Measurements from ENCODE around the gene PPP5C. TPM values are rescaled to one million over a fixed set of nuclear protein-coding genes. Genes with fewer than 3 reads are reported as not detected.

Gene PPP5C
- total and polyA plus RNA-seq, 2 of the 13 experiments (the other 11 are each of a cell fraction or from before 2014, with no cell fraction given) = 41.6 to 67.9 TPM

DNA sequence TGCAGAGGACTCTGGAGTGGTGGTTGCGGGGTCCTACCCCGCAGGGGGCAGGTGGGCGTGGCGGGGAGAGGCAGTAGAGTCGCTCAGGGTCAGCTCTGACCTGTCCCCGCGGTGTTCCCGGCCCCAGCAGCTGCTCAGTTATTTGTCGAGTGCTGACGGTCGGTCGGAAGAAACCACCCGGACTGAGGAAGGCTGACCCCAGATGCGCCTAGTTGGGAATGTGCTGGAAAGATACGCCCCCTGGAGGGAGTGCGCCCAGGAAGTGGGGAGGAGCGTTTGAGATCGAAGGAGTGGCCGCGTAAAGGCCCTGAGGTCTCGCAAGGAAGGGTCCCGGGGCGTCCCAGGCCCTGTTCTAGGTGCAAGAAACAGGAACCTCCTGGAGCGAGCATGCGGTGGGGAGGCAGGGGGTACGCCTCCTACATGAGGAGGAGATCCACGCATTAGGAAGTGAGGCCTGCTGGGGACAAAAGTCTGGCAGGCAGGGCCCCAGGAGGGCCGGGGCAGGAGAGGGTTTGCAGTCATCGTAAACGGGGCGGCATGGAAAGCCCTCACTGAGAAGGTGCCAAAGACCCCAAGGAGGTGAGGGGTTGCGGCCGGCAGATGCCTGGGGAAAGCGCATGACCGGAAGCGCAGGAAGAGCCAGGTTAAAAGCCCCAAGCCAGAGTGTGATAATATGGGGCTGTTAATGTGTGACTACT, 57.3 kb downstream of the PPP5C start (continued):
- TF ChIP-seq, protein P1, sequence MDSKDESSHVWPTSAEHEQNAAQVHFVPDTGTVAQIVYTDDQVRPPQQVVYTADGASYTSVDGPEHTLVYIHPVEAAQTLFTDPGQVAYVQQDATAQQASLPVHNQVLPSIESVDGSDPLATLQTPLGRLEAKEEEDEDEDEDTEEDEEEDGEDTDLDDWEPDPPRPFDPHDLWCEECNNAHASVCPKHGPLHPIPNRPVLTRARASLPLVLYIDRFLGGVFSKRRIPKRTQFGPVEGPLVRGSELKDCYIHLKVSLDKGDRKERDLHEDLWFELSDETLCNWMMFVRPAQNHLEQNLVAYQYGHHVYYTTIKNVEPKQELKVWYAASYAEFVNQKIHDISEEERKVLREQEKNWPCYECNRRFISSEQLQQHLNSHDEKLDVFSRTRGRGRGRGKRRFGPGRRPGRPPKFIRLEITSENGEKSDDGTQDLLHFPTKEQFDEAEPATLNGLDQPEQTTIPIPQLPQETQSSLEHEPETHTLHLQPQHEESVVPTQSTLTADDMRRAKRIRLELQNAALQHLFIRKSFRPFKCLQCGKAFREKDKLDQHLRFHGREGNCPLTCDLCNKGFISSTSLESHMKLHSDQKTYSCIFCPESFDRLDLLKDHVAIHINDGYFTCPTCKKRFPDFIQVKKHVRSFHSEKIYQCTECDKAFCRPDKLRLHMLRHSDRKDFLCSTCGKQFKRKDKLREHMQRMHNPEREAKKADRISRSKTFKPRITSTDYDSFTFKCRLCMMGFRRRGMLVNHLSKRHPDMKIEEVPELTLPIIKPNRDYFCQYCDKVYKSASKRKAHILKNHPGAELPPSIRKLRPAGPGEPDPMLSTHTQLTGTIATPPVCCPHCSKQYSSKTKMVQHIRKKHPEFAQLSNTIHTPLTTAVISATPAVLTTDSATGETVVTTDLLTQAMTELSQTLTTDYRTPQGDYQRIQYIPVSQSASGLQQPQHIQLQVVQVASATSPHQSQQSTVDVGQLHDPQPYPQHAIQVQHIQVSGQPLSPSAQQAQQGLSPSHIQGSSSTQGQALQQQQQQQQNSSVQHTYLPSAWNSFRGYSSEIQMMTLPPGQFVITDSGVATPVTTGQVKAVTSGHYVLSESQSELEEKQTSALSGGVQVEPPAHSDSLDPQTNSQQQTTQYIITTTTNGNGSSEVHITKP (CRISPR knock-in tag; IDR thresholded peaks at IDR 0.05; ENCODE audit: low read depth) = peak; percentile 75; the same call in 1 of the 2 replicates
- TF ChIP-seq BRD4 (CRISPR knock-in tag; IDR thresholded peaks at IDR 0.05) = 0 out of 2 replicates have a peak, but pooled peaks have one; percentile 40
- no peak; the same call in 1 of the 2 replicates for TF ChIP-seq MZF1 (CRISPR knock-in tag; IDR thresholded peaks at IDR 0.05; ENCODE audit: borderline replicate concordance)
- TF ChIP-seq ZNF329 (CRISPR knock-in tag; IDR thresholded peaks at IDR 0.05; ENCODE audit: low read depth) = peak; percentile 70; the same call in 1 of the 2 replicates
- TF ChIP-seq FOXP1 (IDR thresholded peaks at IDR 0.05) = no peak
- no peak for TF ChIP-seq FOXP1 (CRISPR knock-in tag; IDR thresholded peaks at IDR 0.05)
- no peak for TF ChIP-seq ZNF136 (CRISPR knock-in tag; IDR thresholded peaks at IDR 0.05; ENCODE audit: low read depth)
- TF ChIP-seq, protein P2, sequence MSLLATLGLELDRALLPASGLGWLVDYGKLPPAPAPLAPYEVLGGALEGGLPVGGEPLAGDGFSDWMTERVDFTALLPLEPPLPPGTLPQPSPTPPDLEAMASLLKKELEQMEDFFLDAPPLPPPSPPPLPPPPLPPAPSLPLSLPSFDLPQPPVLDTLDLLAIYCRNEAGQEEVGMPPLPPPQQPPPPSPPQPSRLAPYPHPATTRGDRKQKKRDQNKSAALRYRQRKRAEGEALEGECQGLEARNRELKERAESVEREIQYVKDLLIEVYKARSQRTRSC (CRISPR knock-in tag; IDR thresholded peaks at IDR 0.05; ENCODE audit: low read depth) = peak; percentile 2; the same call in 1 of the 2 replicates
- TF ChIP-seq, protein P3, sequence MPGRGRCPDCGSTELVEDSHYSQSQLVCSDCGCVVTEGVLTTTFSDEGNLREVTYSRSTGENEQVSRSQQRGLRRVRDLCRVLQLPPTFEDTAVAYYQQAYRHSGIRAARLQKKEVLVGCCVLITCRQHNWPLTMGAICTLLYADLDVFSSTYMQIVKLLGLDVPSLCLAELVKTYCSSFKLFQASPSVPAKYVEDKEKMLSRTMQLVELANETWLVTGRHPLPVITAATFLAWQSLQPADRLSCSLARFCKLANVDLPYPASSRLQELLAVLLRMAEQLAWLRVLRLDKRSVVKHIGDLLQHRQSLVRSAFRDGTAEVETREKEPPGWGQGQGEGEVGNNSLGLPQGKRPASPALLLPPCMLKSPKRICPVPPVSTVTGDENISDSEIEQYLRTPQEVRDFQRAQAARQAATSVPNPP (CRISPR knock-in tag; IDR thresholded peaks at IDR 0.05) = 0 out of 2 replicates have a peak, but pooled peaks have one; percentile 26
- TF ChIP-seq, protein P4, sequence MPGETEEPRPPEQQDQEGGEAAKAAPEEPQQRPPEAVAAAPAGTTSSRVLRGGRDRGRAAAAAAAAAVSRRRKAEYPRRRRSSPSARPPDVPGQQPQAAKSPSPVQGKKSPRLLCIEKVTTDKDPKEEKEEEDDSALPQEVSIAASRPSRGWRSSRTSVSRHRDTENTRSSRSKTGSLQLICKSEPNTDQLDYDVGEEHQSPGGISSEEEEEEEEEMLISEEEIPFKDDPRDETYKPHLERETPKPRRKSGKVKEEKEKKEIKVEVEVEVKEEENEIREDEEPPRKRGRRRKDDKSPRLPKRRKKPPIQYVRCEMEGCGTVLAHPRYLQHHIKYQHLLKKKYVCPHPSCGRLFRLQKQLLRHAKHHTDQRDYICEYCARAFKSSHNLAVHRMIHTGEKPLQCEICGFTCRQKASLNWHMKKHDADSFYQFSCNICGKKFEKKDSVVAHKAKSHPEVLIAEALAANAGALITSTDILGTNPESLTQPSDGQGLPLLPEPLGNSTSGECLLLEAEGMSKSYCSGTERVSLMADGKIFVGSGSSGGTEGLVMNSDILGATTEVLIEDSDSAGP (CRISPR knock-in tag; IDR thresholded peaks at IDR 0.05; ENCODE audit: borderline replicate concordance) = peak; percentile 81; the same call in 1 of the 2 replicates
- TF ChIP-seq, protein P5, sequence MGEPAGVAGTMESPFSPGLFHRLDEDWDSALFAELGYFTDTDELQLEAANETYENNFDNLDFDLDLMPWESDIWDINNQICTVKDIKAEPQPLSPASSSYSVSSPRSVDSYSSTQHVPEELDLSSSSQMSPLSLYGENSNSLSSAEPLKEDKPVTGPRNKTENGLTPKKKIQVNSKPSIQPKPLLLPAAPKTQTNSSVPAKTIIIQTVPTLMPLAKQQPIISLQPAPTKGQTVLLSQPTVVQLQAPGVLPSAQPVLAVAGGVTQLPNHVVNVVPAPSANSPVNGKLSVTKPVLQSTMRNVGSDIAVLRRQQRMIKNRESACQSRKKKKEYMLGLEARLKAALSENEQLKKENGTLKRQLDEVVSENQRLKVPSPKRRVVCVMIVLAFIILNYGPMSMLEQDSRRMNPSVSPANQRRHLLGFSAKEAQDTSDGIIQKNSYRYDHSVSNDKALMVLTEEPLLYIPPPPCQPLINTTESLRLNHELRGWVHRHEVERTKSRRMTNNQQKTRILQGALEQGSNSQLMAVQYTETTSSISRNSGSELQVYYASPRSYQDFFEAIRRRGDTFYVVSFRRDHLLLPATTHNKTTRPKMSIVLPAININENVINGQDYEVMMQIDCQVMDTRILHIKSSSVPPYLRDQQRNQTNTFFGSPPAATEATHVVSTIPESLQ (CRISPR knock-in tag; conservative IDR thresholded peaks at IDR 0.05) = 0 out of 2 replicates have a peak, but pooled peaks have one; percentile 54
- 0 out of 2 replicates have a peak, but pooled peaks have one; percentile 50 for TF ChIP-seq ZFP82 (CRISPR knock-in tag; IDR thresholded peaks at IDR 0.05; ENCODE audit: borderline replicate concordance)
- TF ChIP-seq ZNF629 (CRISPR knock-in tag; conservative IDR thresholded peaks at IDR 0.05) = no peak
- no peak for TF ChIP-seq NFE2L1 (CRISPR knock-in tag; IDR thresholded peaks at IDR 0.05; ENCODE audit: borderline replicate concordance)
- TF ChIP-seq, protein P6, sequence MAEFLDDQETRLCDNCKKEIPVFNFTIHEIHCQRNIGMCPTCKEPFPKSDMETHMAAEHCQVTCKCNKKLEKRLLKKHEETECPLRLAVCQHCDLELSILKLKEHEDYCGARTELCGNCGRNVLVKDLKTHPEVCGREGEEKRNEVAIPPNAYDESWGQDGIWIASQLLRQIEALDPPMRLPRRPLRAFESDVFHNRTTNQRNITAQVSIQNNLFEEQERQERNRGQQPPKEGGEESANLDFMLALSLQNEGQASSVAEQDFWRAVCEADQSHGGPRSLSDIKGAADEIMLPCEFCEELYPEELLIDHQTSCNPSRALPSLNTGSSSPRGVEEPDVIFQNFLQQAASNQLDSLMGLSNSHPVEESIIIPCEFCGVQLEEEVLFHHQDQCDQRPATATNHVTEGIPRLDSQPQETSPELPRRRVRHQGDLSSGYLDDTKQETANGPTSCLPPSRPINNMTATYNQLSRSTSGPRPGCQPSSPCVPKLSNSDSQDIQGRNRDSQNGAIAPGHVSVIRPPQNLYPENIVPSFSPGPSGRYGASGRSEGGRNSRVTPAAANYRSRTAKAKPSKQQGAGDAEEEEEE (CRISPR knock-in tag; IDR thresholded peaks at IDR 0.05; ENCODE audit: borderline replicate concordance) = peak; percentile 35; the same call in 1 of the 2 replicates
- 0 out of 2 replicates have a peak, but pooled peaks have one; percentile 30 for TF ChIP-seq KDM4B (CRISPR knock-in tag; IDR thresholded peaks at IDR 0.05)
- TF ChIP-seq ZBTB42 (CRISPR knock-in tag; IDR thresholded peaks at IDR 0.05) = no peak; the same call in 1 of the 2 replicates
